ENCODE data around the gene WASL. TPM values are rescaled to one million over a fixed set of nuclear protein-coding genes. Genes with fewer than 3 reads are reported as not detected.

WASL gene
- polyA plus RNA-seq, 1 donor from 2014 or later, result 22.5 TPM

- Histone ChIP-seq H3K4me3 (ENCODE audit: low read length) (no peak overlapping the region), H3K9ac (ENCODE audit: low read length) (no peak overlapping the region), H3F3A (ENCODE audit: insufficient read depth, low read length, poor library complexity, severe bottlenecking) (no peaks in the 10 kb centered on the region), H4K20me1 (ENCODE audit: insufficient read depth) (no peaks in the 10 kb centered on the region), H3K27ac (ENCODE audit: low read length) (no peak overlapping the region), H3K27me3 (ENCODE audit: insufficient read depth, low read depth, low read length) (no peaks in the 10 kb centered on the region), H3K79me2 (replicated peaks; ENCODE audit: insufficient read depth, low read length) (peaks cover 51% of the 10 kb centered on the region), H3K36me3 (ENCODE audit: insufficient read depth, low read length) (no peaks in the 10 kb centered on the region), H2AFZ (ENCODE audit: low read depth, low read length) (no peak overlapping the region), H3K4me2 (ENCODE audit: low read length) (no peak overlapping the region), H3K9me3 (ENCODE audit: low read length) (no peaks in the 10 kb centered on the region), H3K9me2 (ENCODE audit: insufficient read depth, low read length) (no peaks in the 10 kb centered on the region)
- TF ChIP-seq, protein P1, sequence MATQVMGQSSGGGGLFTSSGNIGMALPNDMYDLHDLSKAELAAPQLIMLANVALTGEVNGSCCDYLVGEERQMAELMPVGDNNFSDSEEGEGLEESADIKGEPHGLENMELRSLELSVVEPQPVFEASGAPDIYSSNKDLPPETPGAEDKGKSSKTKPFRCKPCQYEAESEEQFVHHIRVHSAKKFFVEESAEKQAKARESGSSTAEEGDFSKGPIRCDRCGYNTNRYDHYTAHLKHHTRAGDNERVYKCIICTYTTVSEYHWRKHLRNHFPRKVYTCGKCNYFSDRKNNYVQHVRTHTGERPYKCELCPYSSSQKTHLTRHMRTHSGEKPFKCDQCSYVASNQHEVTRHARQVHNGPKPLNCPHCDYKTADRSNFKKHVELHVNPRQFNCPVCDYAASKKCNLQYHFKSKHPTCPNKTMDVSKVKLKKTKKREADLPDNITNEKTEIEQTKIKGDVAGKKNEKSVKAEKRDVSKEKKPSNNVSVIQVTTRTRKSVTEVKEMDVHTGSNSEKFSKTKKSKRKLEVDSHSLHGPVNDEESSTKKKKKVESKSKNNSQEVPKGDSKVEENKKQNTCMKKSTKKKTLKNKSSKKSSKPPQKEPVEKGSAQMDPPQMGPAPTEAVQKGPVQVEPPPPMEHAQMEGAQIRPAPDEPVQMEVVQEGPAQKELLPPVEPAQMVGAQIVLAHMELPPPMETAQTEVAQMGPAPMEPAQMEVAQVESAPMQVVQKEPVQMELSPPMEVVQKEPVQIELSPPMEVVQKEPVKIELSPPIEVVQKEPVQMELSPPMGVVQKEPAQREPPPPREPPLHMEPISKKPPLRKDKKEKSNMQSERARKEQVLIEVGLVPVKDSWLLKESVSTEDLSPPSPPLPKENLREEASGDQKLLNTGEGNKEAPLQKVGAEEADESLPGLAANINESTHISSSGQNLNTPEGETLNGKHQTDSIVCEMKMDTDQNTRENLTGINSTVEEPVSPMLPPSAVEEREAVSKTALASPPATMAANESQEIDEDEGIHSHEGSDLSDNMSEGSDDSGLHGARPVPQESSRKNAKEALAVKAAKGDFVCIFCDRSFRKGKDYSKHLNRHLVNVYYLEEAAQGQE (IDR thresholded peaks at IDR 0.05; ENCODE audit: borderline replicate concordance), result no peak
- TF ChIP-seq EP300 (conservative IDR thresholded peaks at IDR 0.05; ENCODE audit: poor library complexity, severe bottlenecking) (no peak), EZH2 (IDR thresholded peaks at IDR 0.05; ENCODE audit: borderline replicate concordance, insufficient read depth, low read length, poor library complexity, severe bottlenecking) (no peak), TAF1 (IDR thresholded peaks at IDR 0.05; ENCODE audit: low read depth) (no peak), MXI1 (conservative IDR thresholded peaks at IDR 0.05; ENCODE audit: poor library complexity, severe bottlenecking) (no peak), POLR2AphosphoS5 (IDR thresholded peaks at IDR 0.05) (no peak), RAD21 (conservative IDR thresholded peaks at IDR 0.05) (no peak), SMC3 (conservative IDR thresholded peaks at IDR 0.05; ENCODE audit: poor library complexity) (no peak)
- TF ChIP-seq, protein P2, sequence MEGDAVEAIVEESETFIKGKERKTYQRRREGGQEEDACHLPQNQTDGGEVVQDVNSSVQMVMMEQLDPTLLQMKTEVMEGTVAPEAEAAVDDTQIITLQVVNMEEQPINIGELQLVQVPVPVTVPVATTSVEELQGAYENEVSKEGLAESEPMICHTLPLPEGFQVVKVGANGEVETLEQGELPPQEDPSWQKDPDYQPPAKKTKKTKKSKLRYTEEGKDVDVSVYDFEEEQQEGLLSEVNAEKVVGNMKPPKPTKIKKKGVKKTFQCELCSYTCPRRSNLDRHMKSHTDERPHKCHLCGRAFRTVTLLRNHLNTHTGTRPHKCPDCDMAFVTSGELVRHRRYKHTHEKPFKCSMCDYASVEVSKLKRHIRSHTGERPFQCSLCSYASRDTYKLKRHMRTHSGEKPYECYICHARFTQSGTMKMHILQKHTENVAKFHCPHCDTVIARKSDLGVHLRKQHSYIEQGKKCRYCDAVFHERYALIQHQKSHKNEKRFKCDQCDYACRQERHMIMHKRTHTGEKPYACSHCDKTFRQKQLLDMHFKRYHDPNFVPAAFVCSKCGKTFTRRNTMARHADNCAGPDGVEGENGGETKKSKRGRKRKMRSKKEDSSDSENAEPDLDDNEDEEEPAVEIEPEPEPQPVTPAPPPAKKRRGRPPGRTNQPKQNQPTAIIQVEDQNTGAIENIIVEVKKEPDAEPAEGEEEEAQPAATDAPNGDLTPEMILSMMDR (IDR thresholded peaks at IDR 0.05; ENCODE audit: poor library complexity, severe bottlenecking), result no peak
These were observed 29.5 kb downstream of the WASL start for GRCh38 chr7:123719197-123719721.

GRCh38 chr7:123718773-123719172 lies 30.0 kb downstream of the WASL start:
- TF ChIP-seq, protein P2 (IDR thresholded peaks at IDR 0.05; ENCODE audit: poor library complexity, severe bottlenecking), result no peak
- TF ChIP-seq TAF1 (IDR thresholded peaks at IDR 0.05; ENCODE audit: low read depth), result no peak
- TF ChIP-seq SMC3 (conservative IDR thresholded peaks at IDR 0.05; ENCODE audit: poor library complexity), result no peak
- no peak for TF ChIP-seq POLR2AphosphoS5 (IDR thresholded peaks at IDR 0.05)
- TF ChIP-seq, protein P1 (IDR thresholded peaks at IDR 0.05; ENCODE audit: borderline replicate concordance), result no peak
- TF ChIP-seq EZH2 (IDR thresholded peaks at IDR 0.05; ENCODE audit: borderline replicate concordance, insufficient read depth, low read length, poor library complexity, severe bottlenecking), result no peak
- no peak for TF ChIP-seq RAD21 (conservative IDR thresholded peaks at IDR 0.05)
- TF ChIP-seq EP300 (conservative IDR thresholded peaks at IDR 0.05; ENCODE audit: poor library complexity, severe bottlenecking), result no peak
- TF ChIP-seq MXI1 (conservative IDR thresholded peaks at IDR 0.05; ENCODE audit: poor library complexity, severe bottlenecking), result no peak
- H3K9ac ChIP-seq (ENCODE audit: low read length), result no peak overlapping the region
- H3K27me3 ChIP-seq (ENCODE audit: insufficient read depth, low read depth, low read length), result no peaks in the 10 kb centered on the region
- no peak overlapping the region for H3K4me3 ChIP-seq (ENCODE audit: low read length)
- no peak overlapping the region for H3K4me2 ChIP-seq (ENCODE audit: low read length)
- no peaks in the 10 kb centered on the region for H3K9me3 ChIP-seq (ENCODE audit: low read length)
- H3K36me3 ChIP-seq (ENCODE audit: insufficient read depth, low read length), result no peaks in the 10 kb centered on the region
- H3F3A ChIP-seq (ENCODE audit: insufficient read depth, low read length, poor library complexity, severe bottlenecking), result no peaks in the 10 kb centered on the region
- no peak overlapping the region for H2AFZ ChIP-seq (ENCODE audit: low read depth, low read length)
- no peaks in the 10 kb centered on the region for H3K9me2 ChIP-seq (ENCODE audit: insufficient read depth, low read length)
- H3K27ac ChIP-seq (ENCODE audit: low read length), result no peak overlapping the region
- H3K79me2 ChIP-seq (replicated peaks; ENCODE audit: insufficient read depth, low read length), result peaks cover 47% of the 10 kb centered on the region
- no peaks in the 10 kb centered on the region for H4K20me1 ChIP-seq (ENCODE audit: insufficient read depth)

Measured in neural cell (in vitro differentiated cells).